Renal cortex interstitium (tissue), 11 donors: ENCODE results near the gene TSBP1. TPM values are rescaled to one million over a fixed set of nuclear protein-coding genes. Genes with fewer than 3 reads are reported as not detected.
A peak's percentile ranks its signal among the peaks of the same experiment; 100 is the strongest.
"Not testable (repeated sequence)": the region's sequence is repeated elsewhere in the genome, so short reads cannot be mapped to it uniquely, and the experiment has no call there.

ENCODE experiments used
- DNase-seq, 11 donors: peaks; one replicate each; pipeline ENCODE4 v3.0.0-alpha.2; 2013; ENCODE audit warnings: low read depth in 9 of 11, low spot score in 4 of 11; ENCODE audit errors: extremely low read depth in 1 of 11
- polyA plus RNA-seq, 3 donors: library from polyadenylated mRNA; unstranded; fragments of 120-200 nt; gene quantifications; one replicate each; pipeline ENCODE4 v1.2.1, GENCODE V29; 2013; ENCODE audit not compliant: insufficient read length in 3 of 3

The TSBP1 gene
- polyA plus RNA-seq, 3 donors = 0.13 to 0.34 (median 0.20) TPM

DNA sequence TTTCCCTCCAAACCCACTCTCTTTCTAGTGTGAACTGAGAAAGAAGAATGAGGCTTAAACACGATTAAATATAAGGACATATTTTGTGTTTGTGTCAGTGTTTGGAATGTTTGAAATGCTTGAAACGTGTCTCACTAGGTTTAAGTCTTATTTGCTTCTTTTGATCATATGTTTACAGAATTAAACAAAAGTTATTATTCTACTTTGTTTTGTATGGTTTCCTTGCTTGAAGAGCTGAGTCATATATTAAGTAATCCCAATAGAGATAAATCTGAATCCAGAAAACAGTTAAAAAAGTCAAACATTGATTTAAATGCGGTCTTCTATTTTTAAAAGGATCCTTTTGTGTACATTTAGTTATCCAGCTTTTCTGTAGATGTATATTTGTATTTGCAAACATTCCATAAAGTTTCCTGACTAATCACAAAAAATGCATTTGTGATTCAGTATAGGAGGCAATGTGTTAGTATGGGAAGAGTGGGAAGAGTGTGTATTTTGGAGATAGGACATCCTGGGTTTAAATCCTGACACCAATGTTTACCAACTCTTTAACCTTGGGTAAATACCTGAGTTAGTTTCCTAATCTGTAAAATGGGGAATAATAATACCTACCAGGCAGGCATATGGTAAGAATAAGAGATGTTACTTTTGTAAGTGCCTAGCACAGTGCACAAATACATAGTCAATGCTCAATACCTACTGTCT lies 72.9 kb downstream of the TSBP1 start:
- no peak for DNase-seq

DNA sequence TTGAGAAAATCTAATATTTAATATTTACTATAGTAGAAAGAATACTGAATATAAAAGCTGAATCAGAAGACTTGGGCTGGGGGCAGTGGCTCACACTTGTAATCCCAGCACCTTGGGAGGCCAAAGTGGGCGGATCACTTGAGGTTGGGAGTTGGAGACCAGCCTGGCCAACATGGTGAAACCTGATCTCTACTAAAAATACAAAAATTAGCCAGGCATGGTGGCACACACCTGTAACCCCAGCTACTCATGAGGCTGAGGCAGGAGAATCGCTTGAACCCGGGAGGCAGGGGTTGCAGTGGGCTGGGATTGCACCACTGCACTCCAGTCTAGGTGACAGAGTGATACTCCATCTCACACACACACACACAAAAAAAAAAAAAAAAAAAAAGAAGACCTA lies 76.7 kb downstream of the TSBP1 start:
- DNase-seq = not testable (repeated sequence)

DNA sequence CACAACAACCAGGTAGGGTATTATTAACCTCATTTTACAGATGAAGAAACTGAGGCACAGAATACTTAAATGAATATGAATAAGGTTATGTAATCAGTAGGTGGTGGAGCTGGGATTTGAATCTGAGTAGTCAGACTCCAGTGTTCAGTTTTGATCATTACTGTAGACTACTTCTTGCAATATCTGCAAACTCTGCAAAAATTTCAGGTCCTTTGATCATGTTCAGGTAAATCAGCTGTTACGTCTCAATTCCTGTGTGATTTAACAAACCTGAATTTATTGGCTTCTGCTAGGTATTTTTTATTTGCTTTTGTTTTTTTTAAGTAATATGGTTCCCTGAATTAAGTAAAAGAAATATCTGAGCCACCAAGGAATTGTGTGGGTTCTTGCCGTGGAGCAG lies 77.1 kb downstream of the TSBP1 start:
- no peak for DNase-seq

DNA sequence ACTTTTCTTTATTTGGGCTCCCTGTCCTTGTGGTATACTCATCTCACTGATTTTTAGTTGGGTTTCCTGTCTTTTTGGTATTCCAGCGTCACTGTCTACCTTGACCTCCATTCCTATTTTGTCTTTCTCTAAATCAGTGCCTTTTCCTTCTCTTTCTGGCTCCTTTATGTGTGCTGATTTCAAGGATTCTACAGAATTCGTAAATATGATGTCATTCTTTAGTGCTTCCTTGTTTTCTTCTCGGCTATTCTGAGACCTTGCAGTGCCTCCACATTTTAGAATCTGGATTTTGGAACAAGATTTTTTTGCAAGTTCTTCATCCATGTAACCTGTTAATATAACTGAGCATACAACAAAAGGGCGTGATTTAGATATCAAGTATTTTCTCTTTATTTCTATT lies 78.0 kb downstream of the TSBP1 start:
- DNase-seq = no peak

DNA sequence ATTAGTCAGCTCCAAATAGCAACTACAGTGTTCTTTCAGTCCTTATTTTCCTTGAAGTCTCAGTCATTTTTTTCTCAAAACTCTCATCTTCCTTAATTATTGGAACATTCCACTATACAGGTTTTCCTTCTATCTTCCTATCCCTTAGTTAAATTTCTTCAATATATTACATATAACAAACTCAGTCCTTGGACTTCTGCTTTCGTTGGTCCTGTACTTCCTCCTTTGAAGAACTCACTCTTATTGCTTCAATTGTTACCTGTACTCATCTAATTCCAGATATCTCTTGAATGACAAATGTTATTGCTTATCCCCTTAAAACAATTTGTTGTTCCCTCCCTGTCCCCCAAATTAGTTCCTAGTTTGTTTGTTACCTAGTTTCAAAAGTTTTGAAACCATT lies 80.2 kb downstream of the TSBP1 start:
- no peak for DNase-seq

DNA sequence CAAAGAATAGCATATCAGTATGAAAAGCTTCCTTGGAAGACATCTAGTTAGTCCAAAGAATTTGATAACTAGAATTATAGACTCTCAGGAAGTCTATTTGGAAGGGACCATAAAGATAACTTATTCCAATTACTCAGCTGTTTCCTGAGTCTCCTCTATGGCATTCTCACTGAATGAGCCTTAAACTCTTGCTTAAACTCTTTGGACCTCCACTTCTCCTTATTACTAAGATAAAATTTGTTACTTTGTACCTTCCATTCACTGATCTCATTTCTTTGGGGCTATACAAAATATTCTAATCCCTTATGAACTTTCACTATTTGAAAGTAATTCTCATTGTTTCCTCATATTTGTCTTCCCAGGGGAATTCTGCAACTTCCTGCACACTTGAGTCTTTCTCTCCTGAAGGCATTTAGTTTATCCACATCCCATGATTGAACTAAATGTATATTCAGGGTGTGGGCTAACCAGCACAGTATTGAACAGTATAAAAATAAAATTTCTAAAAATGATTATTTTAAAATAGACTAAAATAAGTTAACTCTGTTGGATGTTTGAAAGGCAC lies 80.7 kb downstream of the TSBP1 start:
- peak in 1 of 11 donors; percentile 6 for DNase-seq

DNA sequence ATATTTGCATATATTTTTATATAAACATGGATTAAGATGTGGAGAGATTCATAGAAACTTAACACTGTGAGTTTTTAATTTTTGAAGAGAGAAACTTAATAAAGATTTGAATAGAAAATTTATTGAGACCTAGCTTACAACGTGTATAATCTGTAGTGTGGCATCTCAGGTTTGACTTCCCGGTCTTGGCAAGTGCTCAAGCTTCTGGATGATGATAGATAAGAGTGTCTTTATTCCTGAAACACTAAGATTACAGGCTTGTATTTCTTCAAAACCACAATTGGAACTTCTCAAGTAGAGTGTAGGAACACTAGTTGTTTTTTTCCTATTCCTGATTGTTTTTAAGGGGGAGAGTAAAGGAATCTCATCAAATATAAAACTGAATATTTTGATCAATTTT lies 83.3 kb downstream of the TSBP1 start:
- no peak for DNase-seq

DNA sequence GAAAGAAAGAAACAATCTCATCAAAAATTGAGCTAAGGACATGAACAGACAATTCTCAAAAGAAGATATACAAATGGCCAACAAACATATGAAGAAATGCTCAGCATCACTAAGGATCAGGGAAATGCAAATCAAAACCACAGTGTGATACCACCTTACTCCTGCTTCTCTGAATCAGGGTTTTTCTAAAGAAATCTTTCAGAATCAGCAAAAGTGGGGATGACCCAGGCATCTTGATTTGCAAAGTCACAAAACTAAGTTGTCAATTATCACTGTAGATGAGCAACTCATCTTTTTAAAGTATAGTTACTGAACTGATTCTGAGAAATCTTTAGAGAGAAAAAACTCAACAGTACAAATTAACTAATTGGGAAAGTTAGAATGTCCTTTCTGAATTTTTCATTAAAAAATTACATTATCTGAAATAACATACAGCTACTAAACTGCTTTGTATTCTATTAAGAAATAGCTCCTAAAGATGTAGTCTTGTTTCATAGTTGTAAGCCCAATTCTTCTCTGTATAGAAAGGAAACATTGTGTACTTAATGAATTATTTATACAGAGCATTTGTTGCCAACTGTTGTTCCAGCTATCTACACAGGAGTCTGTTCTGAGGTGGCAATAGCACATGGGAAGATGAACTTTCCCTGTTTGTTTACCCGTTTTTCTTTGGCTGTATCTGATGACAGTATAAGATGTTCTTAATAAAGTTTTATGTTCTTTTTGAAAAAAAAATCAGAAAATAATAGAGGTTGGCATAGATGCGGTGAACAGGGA lies 97.7 kb downstream of the TSBP1 start:
- not testable (repeated sequence) for DNase-seq

DNA sequence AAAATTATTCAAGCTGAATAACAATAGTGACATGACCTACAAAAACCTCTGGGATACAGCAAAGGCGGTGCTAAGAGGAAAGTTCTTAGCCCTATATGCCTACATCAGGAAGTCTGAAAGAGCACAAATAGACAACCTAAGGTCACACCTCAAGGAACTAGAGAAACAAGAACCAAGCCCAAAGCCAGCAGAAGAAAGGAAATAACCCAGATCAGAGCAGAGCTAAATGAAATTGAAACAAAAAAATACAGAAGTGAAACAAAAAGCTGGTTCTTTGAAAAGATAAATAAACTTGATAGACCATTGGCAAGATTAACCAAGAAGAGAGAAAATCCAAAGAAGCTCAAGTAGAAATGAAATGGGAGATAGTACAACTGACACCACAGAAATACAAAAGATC lies 100.3 kb downstream of the TSBP1 start:
- no peak for DNase-seq

DNA sequence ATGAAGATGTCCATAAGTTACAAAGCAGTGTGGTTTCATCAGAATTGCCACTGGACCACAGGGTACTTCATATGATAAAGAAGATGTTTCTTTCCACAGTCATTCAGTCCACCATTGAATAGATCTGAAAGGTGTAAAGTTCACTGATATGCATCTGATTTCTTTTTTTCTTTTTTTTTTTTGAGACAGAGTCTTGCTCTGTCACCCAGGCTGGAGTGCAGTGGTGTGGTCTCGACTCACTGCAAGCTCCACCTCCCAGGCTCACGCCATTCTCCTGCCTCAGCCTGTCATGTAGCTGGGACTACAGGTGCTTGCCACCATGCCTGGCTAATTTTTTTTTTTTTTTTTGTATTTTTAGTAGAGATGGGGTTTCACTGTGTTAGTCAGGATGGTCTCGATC lies 103.2 kb downstream of the TSBP1 start:
- DNase-seq = not testable (repeated sequence)

DNA sequence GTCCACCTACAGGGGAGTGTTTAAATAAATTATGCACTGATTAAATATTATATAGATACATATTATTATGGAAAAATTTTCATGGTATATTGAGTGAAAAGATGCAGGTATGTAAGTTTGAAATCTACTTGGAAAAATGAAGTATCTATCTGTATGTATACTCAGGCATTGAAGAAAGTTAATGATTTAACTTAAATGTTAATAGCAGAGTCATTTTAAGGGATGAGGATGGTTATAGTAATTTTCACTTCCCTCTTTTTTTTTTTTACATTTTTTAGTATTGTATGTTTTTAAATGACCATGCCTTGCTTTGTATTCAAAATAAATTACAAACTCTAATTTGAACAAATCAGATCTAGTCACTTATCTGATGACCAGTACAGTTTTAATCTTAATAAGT lies 104.7 kb downstream of the TSBP1 start:
- DNase-seq = no peak

DNA sequence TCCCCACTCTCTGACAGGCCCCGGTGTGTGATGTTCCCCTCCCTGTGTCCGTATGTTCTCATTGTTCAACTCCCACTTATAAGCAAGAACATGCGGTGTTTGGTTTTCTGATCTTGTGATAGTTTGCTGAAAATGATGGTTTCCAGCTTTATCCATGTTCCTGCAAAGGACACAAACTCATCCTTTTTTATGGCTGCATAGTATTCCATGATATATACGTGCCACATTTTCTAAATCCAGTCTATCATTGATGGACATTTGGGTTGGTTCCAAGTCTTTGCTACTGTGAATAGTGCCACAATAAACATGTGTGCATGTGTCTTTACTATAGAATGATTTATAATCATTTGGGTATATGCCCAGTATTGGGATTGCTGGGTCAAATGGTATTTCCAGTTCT lies 114.4 kb downstream of the TSBP1 start:
- not testable (repeated sequence) for DNase-seq

DNA sequence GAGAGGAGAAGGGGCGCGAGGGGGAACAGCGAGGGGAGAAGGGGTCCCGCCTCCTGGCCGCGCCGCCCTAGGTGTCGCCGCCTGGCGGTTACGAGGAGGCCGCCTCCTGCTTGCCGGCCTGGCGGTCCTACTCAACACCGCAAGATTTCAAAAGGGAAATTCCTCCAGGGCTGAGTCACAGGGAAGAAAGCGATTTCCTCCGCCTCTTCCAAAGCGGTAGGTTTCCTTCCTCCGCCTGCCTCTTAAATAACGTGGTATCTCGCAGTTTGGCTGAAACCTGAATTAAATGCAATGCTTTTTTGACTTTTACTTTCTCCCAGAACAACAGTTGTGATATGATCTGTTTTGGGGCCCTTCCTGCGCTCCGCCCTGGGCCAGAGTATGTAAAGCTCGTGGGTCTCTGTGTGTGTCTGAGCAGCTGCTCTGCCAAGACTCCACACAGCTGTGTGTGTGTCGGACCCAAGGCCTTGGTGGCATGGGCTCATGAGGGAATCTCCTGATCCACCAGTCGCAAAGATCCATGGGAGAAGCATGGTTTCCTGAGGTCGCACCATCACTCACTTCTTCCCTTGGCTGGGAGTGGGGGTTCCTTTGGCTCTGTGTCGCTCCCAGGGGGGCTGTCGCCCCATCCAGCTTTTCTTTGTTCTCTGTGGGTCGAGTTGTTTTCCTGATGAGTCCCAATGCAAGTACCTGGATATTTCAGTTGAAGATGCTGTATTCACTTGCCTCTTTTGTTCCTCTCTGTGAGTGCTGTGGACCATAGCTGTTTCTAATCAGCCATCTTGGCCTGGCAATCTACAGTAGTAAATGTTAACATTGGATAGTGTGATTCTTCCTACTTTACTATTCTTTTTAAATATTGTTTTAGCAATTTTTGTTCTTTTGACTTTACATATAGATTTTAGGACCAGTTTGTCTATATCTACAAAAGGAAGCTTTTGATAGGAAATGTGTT lies 116.2 kb downstream of the TSBP1 start:
- peak in 10 of 11 donors; percentile 50 to 74 (median 66) for DNase-seq

DNA sequence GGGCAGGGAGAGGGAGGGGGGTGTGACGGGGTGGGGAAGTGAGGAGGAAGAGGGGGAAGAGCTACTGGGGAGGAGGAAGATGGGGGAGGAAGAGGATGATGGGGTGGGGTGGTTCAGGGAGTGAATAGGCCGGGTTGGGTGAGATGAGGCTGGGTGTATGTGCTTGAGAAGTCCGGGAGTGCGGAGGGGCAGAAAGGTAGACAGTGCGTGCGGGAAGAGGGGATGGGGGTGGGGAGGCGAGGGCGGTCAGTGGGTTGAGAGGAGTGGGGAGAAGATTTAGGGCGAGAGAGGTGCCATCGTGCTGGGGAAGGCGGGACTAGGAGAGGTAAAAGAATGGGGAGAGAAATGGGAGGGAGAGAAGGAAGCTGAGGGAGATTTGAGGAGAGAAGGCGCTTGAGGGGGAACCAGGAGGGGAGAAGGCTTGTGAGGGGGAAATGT lies 116.9 kb downstream of the TSBP1 start:
- peak in 3 of 11 donors; percentile 19 to 29 (median 28) for DNase-seq

DNA sequence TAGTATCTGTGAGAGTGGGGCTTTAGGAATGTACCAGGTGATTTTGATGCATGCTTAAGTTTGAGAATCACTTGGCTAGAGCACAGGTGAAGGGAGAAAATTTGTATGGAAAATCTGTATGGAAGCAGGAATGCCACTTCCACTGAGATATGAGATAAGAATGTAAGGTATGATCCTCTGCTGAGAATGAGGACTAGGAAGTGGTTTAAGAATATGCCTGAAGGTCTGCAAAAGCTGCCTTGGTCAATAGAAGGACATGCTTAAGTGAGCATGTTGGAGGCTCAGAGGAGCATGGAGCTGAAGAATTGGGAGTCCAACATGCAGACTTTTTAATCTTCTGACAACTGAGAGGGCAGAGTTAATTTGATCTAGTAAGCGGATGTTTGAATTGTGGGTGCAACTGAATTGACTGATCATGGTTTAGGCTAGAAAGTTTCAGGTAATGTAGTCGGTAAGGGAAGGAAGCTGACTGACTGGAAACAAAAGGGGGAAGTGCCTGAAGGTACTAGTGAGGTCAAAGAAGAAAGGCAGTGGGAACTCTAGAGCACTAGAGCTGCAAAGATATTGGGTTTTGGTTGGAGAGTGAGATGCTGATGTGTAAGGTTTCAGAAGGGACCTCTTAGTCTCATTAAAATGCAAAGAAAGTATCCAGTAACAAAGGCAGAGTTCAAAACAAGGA lies 119.2 kb downstream of the TSBP1 start:
- no peak for DNase-seq

DNA sequence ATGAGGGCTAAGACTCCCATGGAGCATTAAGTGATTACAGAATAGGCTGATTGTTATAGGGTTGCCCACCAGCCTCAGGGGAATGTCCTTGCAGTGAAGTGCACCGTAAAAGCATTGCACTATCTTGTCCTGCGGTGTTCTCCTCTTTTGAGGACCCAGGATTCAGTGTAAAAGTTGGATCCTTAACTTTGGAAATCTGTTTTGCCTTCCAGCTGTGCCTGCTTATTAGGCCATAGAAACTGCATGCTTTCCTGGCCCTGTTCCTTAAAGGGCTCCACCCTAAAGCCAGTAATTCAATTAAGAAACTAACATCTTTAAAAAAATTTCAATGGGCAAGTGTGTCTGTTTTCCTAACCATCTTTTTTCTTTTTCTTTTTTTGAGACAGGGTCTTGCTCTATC lies 122.4 kb downstream of the TSBP1 start:
- DNase-seq = no peak

DNA sequence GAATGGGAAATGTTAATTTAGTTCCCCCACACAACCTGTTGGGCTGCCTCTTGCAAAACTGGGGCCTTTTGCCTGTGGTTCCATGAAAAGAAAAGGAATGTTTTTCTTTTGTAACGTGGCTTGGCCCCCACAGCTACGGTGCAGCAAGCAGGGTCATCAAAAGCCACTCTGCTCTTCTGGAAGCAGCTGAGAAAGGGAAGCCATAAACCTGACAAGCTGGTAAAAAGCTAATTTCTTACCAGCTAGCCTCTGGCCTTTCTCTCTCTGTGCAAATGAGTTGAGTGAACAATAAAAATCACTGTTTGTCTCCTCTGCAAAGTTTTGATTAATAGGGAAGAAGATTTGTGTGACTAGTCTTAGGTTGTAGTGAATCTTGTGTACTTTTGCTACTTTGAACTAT lies 124.3 kb downstream of the TSBP1 start:
- no peak for DNase-seq

DNA sequence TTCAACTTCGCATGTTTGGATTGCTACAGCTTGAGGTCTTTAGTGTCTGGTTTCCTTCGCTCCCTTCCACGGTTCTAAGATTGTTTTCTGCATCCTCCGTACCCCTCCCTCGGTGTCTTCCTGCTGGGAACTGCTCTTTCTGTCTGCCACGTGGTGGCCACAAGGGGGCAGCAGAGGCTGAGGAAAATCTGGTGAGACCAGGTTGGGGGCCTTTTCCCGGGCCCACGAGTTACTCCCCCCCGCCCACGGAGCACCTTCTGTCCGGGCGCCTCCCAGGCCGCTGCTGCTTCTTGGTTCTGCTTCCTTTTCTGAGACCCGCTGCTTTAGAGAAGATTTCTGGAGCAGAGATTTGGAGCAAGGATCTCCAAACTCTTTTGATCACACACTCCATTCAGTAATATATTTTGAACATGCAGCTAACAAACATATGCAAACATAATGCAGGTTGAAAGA lies 126.7 kb downstream of the TSBP1 start:
- peak; percentile 66 to 86 (median 77) for DNase-seq

DNA sequence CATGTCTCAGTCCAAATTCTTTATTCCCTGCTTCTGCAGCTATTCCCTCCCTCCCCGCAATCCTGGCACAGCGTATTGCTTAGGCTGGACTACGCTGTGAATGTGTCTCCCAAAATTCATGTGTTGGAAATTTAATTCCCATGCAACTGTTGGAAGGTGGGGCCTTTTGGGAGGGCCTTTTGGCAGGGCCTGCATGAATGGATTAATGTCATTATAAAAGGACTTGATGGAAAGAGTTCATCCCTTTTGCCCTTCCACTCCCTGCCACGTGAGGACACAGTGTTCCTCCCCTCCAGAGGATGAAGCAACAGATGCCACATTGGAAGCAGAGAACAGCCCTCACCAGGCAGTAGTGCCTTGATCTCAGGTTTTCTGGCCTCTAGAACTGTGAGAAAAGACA lies 127.4 kb downstream of the TSBP1 start:
- DNase-seq = no peak
